ENCODE results near the gene TBC1D1. TPM values are rescaled to one million over a fixed set of nuclear protein-coding genes. Genes with fewer than 3 reads are reported as not detected.

TBC1D1 gene
- total RNA-seq, 4 donors from 2014 or later: 206 to 258 (median 221) TPM

DNA sequence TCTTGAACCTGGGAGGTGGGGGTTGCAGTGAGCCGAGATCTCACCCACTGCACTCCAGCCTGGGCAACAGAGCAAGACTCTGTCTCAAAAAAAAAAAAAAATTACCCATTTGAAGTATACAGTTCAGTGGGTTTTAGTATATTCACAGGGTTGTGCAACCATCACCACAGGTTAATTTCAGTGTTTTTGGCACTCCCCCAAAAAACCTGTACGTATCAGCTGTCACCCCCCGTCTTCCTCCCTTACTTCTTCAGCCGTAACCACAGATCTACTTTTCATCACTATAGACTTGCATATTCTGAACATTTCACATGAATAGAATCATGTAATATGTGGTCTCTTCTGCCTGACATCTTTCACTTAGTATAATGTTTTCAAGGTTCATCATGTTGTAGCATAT is 57.7 kb downstream of the TBC1D1 start:
- TF ChIP-seq, protein P1, sequence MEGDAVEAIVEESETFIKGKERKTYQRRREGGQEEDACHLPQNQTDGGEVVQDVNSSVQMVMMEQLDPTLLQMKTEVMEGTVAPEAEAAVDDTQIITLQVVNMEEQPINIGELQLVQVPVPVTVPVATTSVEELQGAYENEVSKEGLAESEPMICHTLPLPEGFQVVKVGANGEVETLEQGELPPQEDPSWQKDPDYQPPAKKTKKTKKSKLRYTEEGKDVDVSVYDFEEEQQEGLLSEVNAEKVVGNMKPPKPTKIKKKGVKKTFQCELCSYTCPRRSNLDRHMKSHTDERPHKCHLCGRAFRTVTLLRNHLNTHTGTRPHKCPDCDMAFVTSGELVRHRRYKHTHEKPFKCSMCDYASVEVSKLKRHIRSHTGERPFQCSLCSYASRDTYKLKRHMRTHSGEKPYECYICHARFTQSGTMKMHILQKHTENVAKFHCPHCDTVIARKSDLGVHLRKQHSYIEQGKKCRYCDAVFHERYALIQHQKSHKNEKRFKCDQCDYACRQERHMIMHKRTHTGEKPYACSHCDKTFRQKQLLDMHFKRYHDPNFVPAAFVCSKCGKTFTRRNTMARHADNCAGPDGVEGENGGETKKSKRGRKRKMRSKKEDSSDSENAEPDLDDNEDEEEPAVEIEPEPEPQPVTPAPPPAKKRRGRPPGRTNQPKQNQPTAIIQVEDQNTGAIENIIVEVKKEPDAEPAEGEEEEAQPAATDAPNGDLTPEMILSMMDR (IDR thresholded peaks at IDR 0.05): no peak
- TF ChIP-seq POLR2A (IDR thresholded peaks at IDR 0.05; ENCODE audit: low read depth) (no peak), POLR2AphosphoS5 (IDR thresholded peaks at IDR 0.05) (no peak), EP300 (IDR thresholded peaks at IDR 0.05) (no peak)
- WGBS: 78% methylated on average over 4 of the region's 4 CpGs
- Histone ChIP-seq H3K4me3 (no peak overlapping the region), H3K36me3 (peaks cover 0 to 8% (median 2%) of the 10 kb centered on the region in 4 donors), H3K27me3 (no peaks in the 10 kb centered on the region), H3K9me3 (no peaks in the 10 kb centered on the region), H3K27ac (replicated peaks in 1 of 4) (no peak overlapping the region), H3K4me1 (peaks cover 10 to 22% (median 16%) of the 10 kb centered on the region in 4 donors)
- no peak for DNase-seq (ENCODE audit: extremely low spot score)
- intact Hi-C loops (cut with DNase I): no loop called here

DNA sequence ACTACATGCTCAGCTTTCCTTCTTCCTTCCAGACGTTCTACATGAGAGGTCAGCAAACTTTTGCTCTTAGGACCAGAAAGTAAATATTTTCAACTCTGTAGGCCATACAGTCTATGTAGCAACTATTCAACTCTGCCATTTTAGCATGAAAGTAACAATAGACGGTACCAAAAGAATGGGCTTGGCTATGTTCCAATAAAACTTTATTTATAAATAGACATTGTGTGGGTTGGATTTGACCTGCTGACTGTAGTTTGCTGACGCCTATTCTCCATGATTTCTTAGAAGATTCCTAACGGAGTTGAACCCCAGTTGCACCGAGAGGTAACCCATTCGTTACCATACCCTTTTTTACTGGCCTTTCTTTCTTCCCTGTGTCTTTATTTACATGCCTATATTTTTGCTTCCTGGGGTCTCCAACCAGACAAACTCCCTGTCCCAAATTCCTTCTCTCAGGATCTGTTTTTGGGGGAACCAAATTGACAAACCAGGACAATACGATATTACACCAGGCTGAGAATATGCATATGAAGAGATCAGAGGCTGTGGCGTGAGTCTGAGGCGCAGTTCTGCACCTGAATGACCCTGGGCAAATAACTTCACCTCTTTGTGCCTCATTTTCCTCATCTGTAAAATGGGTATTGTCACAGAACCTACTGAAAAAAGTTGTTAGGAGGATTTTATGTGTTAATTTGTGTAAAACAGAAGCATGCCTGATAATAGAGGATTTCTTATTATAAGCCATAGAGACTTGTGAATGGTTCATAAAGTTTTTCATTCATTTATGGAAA is 58.9 kb downstream of the TBC1D1 start:
- H3K27me3 ChIP-seq: no peaks in the 10 kb centered on the region
- 73% methylated on average over 9 of the region's 9 CpGs for WGBS
- TF ChIP-seq EP300 (IDR thresholded peaks at IDR 0.05) (no peak), POLR2A (IDR thresholded peaks at IDR 0.05; ENCODE audit: low read depth) (no peak), POLR2AphosphoS5 (IDR thresholded peaks at IDR 0.05) (no peak)
- TF ChIP-seq, protein P1 (IDR thresholded peaks at IDR 0.05): no peak
- H3K27ac ChIP-seq (replicated peaks in 1 of 4): no peak overlapping the region
- no peak for DNase-seq (ENCODE audit: extremely low spot score)
- no peak overlapping the region for H3K4me3 ChIP-seq
- intact Hi-C loops (cut with DNase I): no loop called here
- peaks cover 0 to 8% (median 2%) of the 10 kb centered on the region in 4 donors for H3K36me3 ChIP-seq
- no peaks in the 10 kb centered on the region for H3K9me3 ChIP-seq
- H3K4me1 ChIP-seq: peaks cover 10 to 23% (median 18%) of the 10 kb centered on the region in 4 donors

DNA sequence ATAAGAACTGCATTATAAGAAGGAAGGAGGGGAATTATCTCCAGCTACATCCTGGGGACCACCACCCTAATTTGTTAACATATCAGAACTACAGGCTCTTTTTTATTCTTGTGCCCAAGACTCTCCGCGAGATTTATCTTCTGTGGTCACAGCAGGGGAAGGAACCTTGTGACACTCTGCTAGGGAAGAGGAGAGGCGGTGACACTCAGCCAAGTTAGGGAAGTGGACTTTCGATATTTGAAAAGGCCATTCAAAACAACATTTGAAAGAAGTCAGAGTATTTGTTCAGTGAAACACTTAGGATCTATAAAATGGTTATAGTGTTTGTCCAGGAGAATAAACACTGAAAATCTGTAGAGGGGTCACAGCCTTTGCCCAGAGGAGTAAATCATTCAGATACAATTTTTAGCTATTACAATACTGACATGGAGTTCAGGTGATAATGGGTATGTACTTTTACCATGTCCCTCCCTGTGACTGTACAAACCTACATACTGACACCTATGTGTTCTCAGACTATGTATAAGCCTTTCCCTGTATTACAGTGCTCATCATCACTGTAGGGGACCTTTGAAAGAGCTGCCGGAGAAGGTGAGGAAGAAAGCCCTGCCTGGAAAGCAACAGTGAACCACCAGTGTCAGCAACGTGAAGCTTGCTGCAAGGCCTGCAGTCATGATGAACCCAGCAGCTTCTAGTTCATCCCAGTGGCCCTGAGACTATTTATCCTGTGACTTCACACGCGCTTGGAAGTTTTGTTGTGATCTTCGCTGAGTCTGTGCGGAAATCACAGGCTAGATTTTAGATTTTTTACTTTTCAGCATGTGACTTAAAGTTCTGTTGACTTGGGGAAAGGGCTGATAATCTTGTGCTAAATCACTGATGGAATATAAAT is 60.8 kb downstream of the TBC1D1 start:
- Histone ChIP-seq H3K9me3 (no peaks in the 10 kb centered on the region), H3K4me1 (peaks cover 0 to 10% (median 3%) of the 10 kb centered on the region in 4 donors), H3K27ac (replicated peaks in 1 of 4) (no peak overlapping the region), H3K36me3 (peaks cover 0 to 8% (median 2%) of the 10 kb centered on the region in 4 donors), H3K27me3 (no peaks in the 10 kb centered on the region), H3K4me3 (no peak overlapping the region)
- DNase-seq (ENCODE audit: extremely low spot score): no peak
- intact Hi-C loops (cut with DNase I): no loop called here
- WGBS: 87% methylated on average over 10 of the region's 10 CpGs
- TF ChIP-seq EP300 (IDR thresholded peaks at IDR 0.05) (no peak), POLR2AphosphoS5 (IDR thresholded peaks at IDR 0.05) (no peak), POLR2A (IDR thresholded peaks at IDR 0.05; ENCODE audit: low read depth) (no peak)
- TF ChIP-seq, protein P1 (IDR thresholded peaks at IDR 0.05): no peak

DNA sequence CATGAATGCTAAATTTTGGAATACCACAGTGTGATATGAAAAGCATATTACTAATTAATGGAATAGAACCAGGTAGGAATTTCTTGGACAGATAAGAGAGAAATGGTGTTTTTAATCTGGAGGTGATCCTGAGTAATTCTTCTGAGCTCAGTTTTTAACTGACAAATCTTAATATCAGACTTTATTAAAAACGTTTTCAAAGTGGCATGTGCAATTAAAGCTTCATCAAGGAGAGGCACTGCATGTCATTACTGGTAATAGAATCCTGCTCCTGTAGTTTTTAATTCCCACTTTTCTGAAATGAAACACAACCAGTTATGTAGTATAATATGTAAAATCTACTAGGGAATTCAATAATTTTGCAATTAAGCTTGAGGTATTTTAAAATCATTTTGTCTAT is 62.3 kb downstream of the TBC1D1 start:
- intact Hi-C loops (cut with DNase I): no loop called here
- Histone ChIP-seq H3K4me1 (peaks cover 0 to 18% (median 9%) of the 10 kb centered on the region in 4 donors), H3K36me3 (peaks cover 0 to 8% (median 2%) of the 10 kb centered on the region in 4 donors), H3K27ac (replicated peaks in 1 of 4) (no peak overlapping the region), H3K9me3 (no peaks in the 10 kb centered on the region), H3K27me3 (no peaks in the 10 kb centered on the region), H3K4me3 (no peak overlapping the region)
- WGBS: 19% methylated on average over 1 of the region's 1 CpG
- TF ChIP-seq, protein P1 (IDR thresholded peaks at IDR 0.05): no peak
- TF ChIP-seq POLR2AphosphoS5 (IDR thresholded peaks at IDR 0.05) (no peak), POLR2A (IDR thresholded peaks at IDR 0.05; ENCODE audit: low read depth) (no peak), EP300 (IDR thresholded peaks at IDR 0.05) (no peak)
- DNase-seq (ENCODE audit: extremely low spot score): no peak

Measured in esophagus muscularis mucosa (tissue), 4 donors.